Middle frontal gyrus (tissue), 1 donor: Measurements from ENCODE around the gene VIM.
"Not testable (repeated sequence)": the region's sequence is repeated elsewhere in the genome, so short reads cannot be mapped to it uniquely, and the experiment has no call there.

ENCODE experiments used
- DNase-seq: peaks from one replicate; pipeline ENCODE4 v3.0.0-alpha.2; 2015; ENCODE audit warnings: low spot score; ENCODE audit errors: extremely low spot score

VIM gene

GRCh38 chr10:17256051-17256450 is 28.0 kb downstream of the VIM start:
- DNase-seq, result no peak

- DNase-seq, result no peak
These were observed 28.6 kb downstream of the VIM start for GRCh38 chr10:17256627-17257026.

GRCh38 chr10:17257466-17258321 is 29.7 kb downstream of the VIM start:
- DNase-seq, result peak; percentile 37

GRCh38 chr10:17262502-17262901 is 34.5 kb downstream of the VIM start:
- DNase-seq, result no peak

GRCh38 chr10:17263580-17263979 is 35.5 kb downstream of the VIM start:
- no peak for DNase-seq

- DNase-seq, result no peak
These were observed 37.4 kb downstream of the VIM start for GRCh38 chr10:17265468-17265867.

GRCh38 chr10:17266549-17266948 is 38.5 kb downstream of the VIM start:
- not testable (repeated sequence) for DNase-seq

- no peak for DNase-seq
These were observed 44.6 kb downstream of the VIM start for GRCh38 chr10:17272648-17273047.

GRCh38 chr10:17273403-17273802 is 45.4 kb downstream of the VIM start:
- DNase-seq, result no peak

GRCh38 chr10:17276756-17277424 is 48.8 kb downstream of the VIM start:
- no peak for DNase-seq

GRCh38 chr10:17278607-17279240 is 50.7 kb downstream of the VIM start:
- no peak for DNase-seq

- DNase-seq, result no peak
These were observed 54.3 kb downstream of the VIM start for GRCh38 chr10:17282311-17282710.

- DNase-seq, result no peak
These were observed 58.8 kb downstream of the VIM start for GRCh38 chr10:17286562-17287550.
